H9 (cell line): ENCODE data around the gene LPXN. TPM values are rescaled to one million over a fixed set of nuclear protein-coding genes. Genes with fewer than 3 reads are reported as not detected.

Source experiments
- DNase-seq: peaks from one replicate; pipeline ENCODE4 v3.0.0-alpha.2; 2017
- H2AFZ ChIP-seq: one replicate; pipeline ENCODE4 v1.6.1; 2013; ENCODE audit warnings: mild to moderate bottlenecking, low read length, control low read depth, moderate library complexity
- H2AK5ac ChIP-seq: 2 replicates; pipeline ENCODE4 v1.6.1; 2013; ENCODE audit warnings: low read length, control low read depth, mixed read lengths; ENCODE audit not compliant: insufficient read length
- H2BK120ac ChIP-seq: one replicate; pipeline ENCODE4 v1.6.1; 2013; ENCODE audit warnings: low read depth, mild to moderate bottlenecking, low read length, control low read depth, inconsistent platforms; ENCODE audit not compliant: poor library complexity, severe bottlenecking
- H2BK12ac ChIP-seq: 2 replicates; pipeline ENCODE4 v1.6.1; 2013; ENCODE audit warnings: low read length, control low read depth, mixed read lengths, low read depth; ENCODE audit not compliant: insufficient read length
- H2BK15ac ChIP-seq: 2 replicates; pipeline ENCODE4 v1.6.1; 2013; ENCODE audit warnings: low read depth, low read length, control low read depth
- H2BK20ac ChIP-seq: one replicate; pipeline ENCODE4 v1.6.1; 2013; ENCODE audit warnings: low read depth, mild to moderate bottlenecking, low read length, control low read depth, inconsistent platforms; ENCODE audit not compliant: poor library complexity, severe bottlenecking
- H2BK5ac ChIP-seq: 2 replicates; pipeline ENCODE4 v1.6.1; 2013; ENCODE audit warnings: low read length, control low read depth, mixed read lengths; ENCODE audit not compliant: insufficient read length
- H3K14ac ChIP-seq: 2 replicates; pipeline ENCODE4 v1.6.1; 2013; ENCODE audit warnings: low read length, control low read depth; ENCODE audit not compliant: insufficient read depth
- H3K18ac ChIP-seq: 2 replicates; pipeline ENCODE4 v1.6.1; 2013; ENCODE audit warnings: low read depth, mild to moderate bottlenecking, mixed read lengths, low read length, control low read depth; ENCODE audit not compliant: insufficient read length
- H3K23ac ChIP-seq: 2 replicates; pipeline ENCODE4 v1.6.1; 2013; ENCODE audit warnings: low read length, control low read depth, mixed read lengths, low read depth; ENCODE audit not compliant: insufficient read length
- H3K23me2 ChIP-seq: 2 replicates; pipeline ENCODE4 v1.6.1; 2013; ENCODE audit warnings: low read depth, mild to moderate bottlenecking, mixed read lengths, low read length, control low read depth; ENCODE audit not compliant: insufficient read length, poor library complexity, severe bottlenecking
- H3K27ac ChIP-seq: 2 replicates; pipeline ENCODE4 v1.5.1; 2013; ENCODE audit warnings: low read length, control low read depth, mixed read lengths, low read depth; ENCODE audit not compliant: insufficient read length
- H3K27me3 ChIP-seq: 2 replicates; pipeline ENCODE4 v1.6.1; 2013; ENCODE audit warnings: low read length, control low read depth, inconsistent platforms; ENCODE audit not compliant: insufficient read depth
- H3K4ac ChIP-seq: 2 replicates; pipeline ENCODE4 v1.6.1; 2013; ENCODE audit warnings: low read depth, mild to moderate bottlenecking, control low read depth, inconsistent platforms, low read length, moderate library complexity
- H3K4me1 ChIP-seq: 2 replicates; pipeline ENCODE4 v1.6.1; 2013; ENCODE audit warnings: low read length, control low read depth, inconsistent platforms; ENCODE audit not compliant: insufficient read depth
- H3K4me2 ChIP-seq: 2 replicates; pipeline ENCODE4 v1.6.1; 2013; ENCODE audit warnings: low read length, control low read depth, mixed read lengths; ENCODE audit not compliant: insufficient read length, insufficient read depth
- H3K56ac ChIP-seq: 2 replicates; pipeline ENCODE4 v1.6.1; 2013; ENCODE audit warnings: low read depth, mild to moderate bottlenecking, mixed read lengths, low read length, control low read depth; ENCODE audit not compliant: insufficient read length
- H3K79me1 ChIP-seq: 2 replicates; pipeline ENCODE4 v1.6.1; 2013; ENCODE audit warnings: low read depth, mild to moderate bottlenecking, moderate library complexity, low read length, control low read depth, inconsistent platforms; ENCODE audit not compliant: insufficient read depth, poor library complexity, severe bottlenecking
- H3K79me2 ChIP-seq: 2 replicates; pipeline ENCODE4 v1.6.1; 2013; ENCODE audit warnings: low read length, control low read depth, inconsistent platforms; ENCODE audit not compliant: insufficient read depth
- H3K9ac ChIP-seq: 2 replicates; pipeline ENCODE4 v1.6.1; 2013; ENCODE audit warnings: low read length, control low read depth, mixed read lengths; ENCODE audit not compliant: insufficient read length; ENCODE audit errors: extremely low read depth
- H3K9me3 ChIP-seq: one replicate; pipeline ENCODE4 v1.6.1; 2013; ENCODE audit warnings: low read depth, low read length, inconsistent platforms; ENCODE audit not compliant: control insufficient read depth
- H3T11ph ChIP-seq: one replicate; pipeline ENCODE4 v1.6.1; 2013; ENCODE audit warnings: mild to moderate bottlenecking, low read length, control low read depth, inconsistent platforms
- H4K20me1 ChIP-seq: one replicate; pipeline ENCODE4 v1.6.1; 2013; ENCODE audit not compliant: control insufficient read depth, insufficient read length, insufficient read depth
- H4K5ac ChIP-seq: 2 replicates; pipeline ENCODE4 v1.6.1; 2013; ENCODE audit warnings: low read depth, mild to moderate bottlenecking, mixed read lengths, low read length, control low read depth; ENCODE audit not compliant: insufficient read length
- H4K8ac ChIP-seq: replicated peaks from 2 replicates; pipeline ENCODE4 v1.6.1; 2013; ENCODE audit warnings: low read length, control low read depth, mixed read lengths, low read depth; ENCODE audit not compliant: insufficient read length
- H4K91ac ChIP-seq: 2 replicates; pipeline ENCODE4 v1.6.1; 2013; ENCODE audit warnings: low read depth, mild to moderate bottlenecking, moderate library complexity, mixed read lengths, low read length, control low read depth; ENCODE audit not compliant: insufficient read length
- H3K27ac Mint-ChIP-seq, 3 experiments: 2 replicates in 2 of 3; 3 replicates in 1 of 3; pipeline ENCODE4 v1.8.0; 2020 to 2021; ENCODE audit warnings: mixed read lengths in 3 of 3, mild to moderate bottlenecking in 1 of 3, moderate library complexity in 1 of 3
- H3K27me3 Mint-ChIP-seq: 2 replicates; pipeline ENCODE4 v1.8.0; 2021; ENCODE audit warnings: low read depth, mild to moderate bottlenecking, moderate library complexity, mixed read lengths
- H3K36me3 Mint-ChIP-seq, 3 experiments: 2 replicates in 2 of 3; 3 replicates in 1 of 3; pipeline ENCODE4 v1.8.0; 2020 to 2021; ENCODE audit warnings: low read depth in 3 of 3, mixed read lengths in 3 of 3; ENCODE audit not compliant: insufficient read depth in 1 of 3
- H3K4me1 Mint-ChIP-seq, 2 experiments: 2 replicates each; pipeline ENCODE4 v1.8.0; 2020; ENCODE audit warnings: mixed read lengths in 2 of 2
- H3K4me3 Mint-ChIP-seq, 2 experiments: 2 replicates in 1 of 2; 3 replicates in 1 of 2; pipeline ENCODE4 v1.8.0; 2020 to 2021; ENCODE audit warnings: mild to moderate bottlenecking in 2 of 2, mixed read lengths in 2 of 2, moderate library complexity in 1 of 2
- H3K9me3 Mint-ChIP-seq, 2 experiments: 2 replicates in 1 of 2; 3 replicates in 1 of 2; pipeline ENCODE4 v1.8.0; 2020; ENCODE audit warnings: mild to moderate bottlenecking in 2 of 2, mixed read lengths in 2 of 2, moderate library complexity in 1 of 2
- CTCF ChIP-seq: fragments of 200-600 bp; sonication (generic); conservative IDR thresholded peaks from 3 replicates; pipeline ENCODE4 v1.8.0; 2021; ENCODE audit warnings: antibody characterized with exemption, mild to moderate bottlenecking
- WGBS: extraction: QIAGEN DNeasy Blood & Tissue Kit; methylation state at CpG from one replicate; pipeline ENCODE4 v1.1.7; 2013; ENCODE audit warnings: missing lambda C conversion rate, low lambda C conversion rate, mixed read lengths; ENCODE audit not compliant: insufficient read length; ENCODE audit errors: extremely low coverage; 5-methylcytosine and 5-hydroxymethylcytosine counted together
- total RNA-seq: library from RNA; stranded (reverse); gene quantifications from 2 replicates; pipeline ENCODE4 v1.2.1, GENCODE V29; 2021

Gene LPXN
- total RNA-seq, 1 experiment from 2014 or later, result 1.4 TPM

- TF ChIP-seq CTCF, result no peak
- Histone ChIP-seq H2BK12ac (no peak overlapping the region), H3K56ac (no peak overlapping the region), H3K4me1 (no peaks in the 10 kb centered on the region), H3K27ac (no peak overlapping the region), H2BK20ac (no peak overlapping the region), H3K9ac (no peak overlapping the region), H3K4ac (no peak overlapping the region), H2AK5ac (no peak overlapping the region), H3K18ac (no peak overlapping the region), H2BK120ac (no peak overlapping the region), H2AFZ (no peak overlapping the region), H3K27me3 (no peaks in the 10 kb centered on the region), H3K14ac (no peak overlapping the region), H3T11ph (no peak overlapping the region), H3K9me3 (no peaks in the 10 kb centered on the region), H4K91ac (no peak overlapping the region), H3K79me2 (no peaks in the 10 kb centered on the region), H2BK5ac (no peak overlapping the region), H2BK15ac (no peak overlapping the region), H3K79me1 (no peaks in the 10 kb centered on the region), H3K4me2 (no peak overlapping the region), H4K5ac (no peak overlapping the region), H4K8ac (no peak overlapping the region), H3K23me2 (no peaks in the 10 kb centered on the region), H3K23ac (no peak overlapping the region), H4K20me1 (no peaks in the 10 kb centered on the region)
- no peak overlapping the region for H3K27ac Mint-ChIP-seq
- peaks cover 11 to 13% of the 10 kb centered on the region in 2 experiments for H3K9me3 Mint-ChIP-seq
- peaks cover 9 to 19% (median 18%) of the 10 kb centered on the region in 3 experiments for H3K36me3 Mint-ChIP-seq
- no peak for DNase-seq
- no peaks in the 10 kb centered on the region for H3K27me3 Mint-ChIP-seq
- no CpG with 5 or more reads among the region's 3 CpGs for WGBS
- H3K4me1 Mint-ChIP-seq, result no peaks in the 10 kb centered on the region
- no peak overlapping the region for H3K4me3 Mint-ChIP-seq
Observed at GRCh38 chr11:58530236-58530635, 45.4 kb downstream of the LPXN start.
